Measurements from ENCODE around the gene RAC3.

Gene RAC3

DNA sequence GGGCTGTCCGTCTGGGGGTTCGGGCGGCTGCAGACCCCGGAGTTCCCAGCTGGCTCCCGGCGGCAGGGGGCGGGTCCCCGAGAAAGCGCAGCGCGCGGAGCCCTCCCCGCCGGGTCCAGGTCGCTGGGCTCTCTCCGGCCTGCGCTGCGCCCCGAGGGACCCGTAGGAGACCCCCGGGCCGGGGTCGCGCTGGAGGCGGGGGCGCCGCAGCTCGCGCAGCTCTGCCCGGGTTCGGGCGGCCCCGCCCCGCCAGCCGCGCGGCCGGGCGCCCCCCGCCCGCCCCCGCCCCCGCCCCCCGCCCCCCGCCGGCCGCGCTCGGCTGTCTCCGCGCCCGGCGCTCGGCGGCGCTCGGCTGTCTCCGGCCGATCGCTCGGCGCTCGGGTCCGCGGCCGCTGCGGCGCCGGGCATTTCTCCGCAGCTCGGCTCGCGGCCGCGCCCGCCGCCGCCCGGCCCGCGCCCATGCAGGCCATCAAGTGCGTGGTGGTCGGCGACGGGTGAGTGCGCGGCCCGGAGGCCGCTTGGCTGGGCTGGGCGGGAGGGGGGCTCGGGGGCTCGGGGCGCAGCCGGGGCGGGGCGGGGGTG is at the start of gene RAC3:
Gene RAC3 (plus strand): TSS at position 376 of the 582 bp plus-strand sequence. CDS start 84 bp downstream, at position 460.
- Histone ChIP-seq H3K9ac (ENCODE audit: low read depth, low read length) (peak within 1 kb of the TSS; percentile 72), H3K9me3 (ENCODE audit: insufficient read depth, low read length, severe bottlenecking) (no peaks in the 10 kb centered on the region), H3K4me3 (ENCODE audit: low read depth in 1 of 2, low read length in 2 of 2) (peak within 1 kb of the TSS; percentile 33 to 76; a peak in 3 of 4 replicates), H3K79me2 (ENCODE audit: insufficient read depth, low read length) (peaks cover 14% of the 10 kb centered on the region), H2AFZ (ENCODE audit: low read depth, low read length) (peak within 1 kb of the TSS; percentile 78), H3K36me3 (ENCODE audit: insufficient read depth, low read length) (peaks cover 46% of the 10 kb centered on the region), H3K27ac (ENCODE audit: low read length) (peak within 1 kb of the TSS; percentile 81), H3K4me2 (ENCODE audit: insufficient read depth, low read length) (peak within 1 kb of the TSS; percentile 76), H3K4me1 (ENCODE audit: insufficient read depth, low read length) (peaks cover 39% of the 10 kb centered on the region), H4K20me1 (ENCODE audit: insufficient read depth, low read length) (peaks cover 35% of the 10 kb centered on the region), H3K27me3 (ENCODE audit: insufficient read depth, low read length, poor library complexity) (no peaks in the 10 kb centered on the region)
- DNase-seq (peak; percentile 46), ATAC-seq (ENCODE audit: insufficient read depth, low read depth) (peak; percentile 32)
- no peak for TF ChIP-seq EZH2 (IDR thresholded peaks at IDR 0.05; ENCODE audit: borderline replicate concordance, low read depth, low read length, severe bottlenecking)
- TF ChIP-seq, protein P1, sequence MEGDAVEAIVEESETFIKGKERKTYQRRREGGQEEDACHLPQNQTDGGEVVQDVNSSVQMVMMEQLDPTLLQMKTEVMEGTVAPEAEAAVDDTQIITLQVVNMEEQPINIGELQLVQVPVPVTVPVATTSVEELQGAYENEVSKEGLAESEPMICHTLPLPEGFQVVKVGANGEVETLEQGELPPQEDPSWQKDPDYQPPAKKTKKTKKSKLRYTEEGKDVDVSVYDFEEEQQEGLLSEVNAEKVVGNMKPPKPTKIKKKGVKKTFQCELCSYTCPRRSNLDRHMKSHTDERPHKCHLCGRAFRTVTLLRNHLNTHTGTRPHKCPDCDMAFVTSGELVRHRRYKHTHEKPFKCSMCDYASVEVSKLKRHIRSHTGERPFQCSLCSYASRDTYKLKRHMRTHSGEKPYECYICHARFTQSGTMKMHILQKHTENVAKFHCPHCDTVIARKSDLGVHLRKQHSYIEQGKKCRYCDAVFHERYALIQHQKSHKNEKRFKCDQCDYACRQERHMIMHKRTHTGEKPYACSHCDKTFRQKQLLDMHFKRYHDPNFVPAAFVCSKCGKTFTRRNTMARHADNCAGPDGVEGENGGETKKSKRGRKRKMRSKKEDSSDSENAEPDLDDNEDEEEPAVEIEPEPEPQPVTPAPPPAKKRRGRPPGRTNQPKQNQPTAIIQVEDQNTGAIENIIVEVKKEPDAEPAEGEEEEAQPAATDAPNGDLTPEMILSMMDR (IDR thresholded peaks at IDR 0.05; ENCODE audit: borderline replicate concordance, extremely low read depth, low read length, poor library complexity, severe bottlenecking) = no peak

DNA sequence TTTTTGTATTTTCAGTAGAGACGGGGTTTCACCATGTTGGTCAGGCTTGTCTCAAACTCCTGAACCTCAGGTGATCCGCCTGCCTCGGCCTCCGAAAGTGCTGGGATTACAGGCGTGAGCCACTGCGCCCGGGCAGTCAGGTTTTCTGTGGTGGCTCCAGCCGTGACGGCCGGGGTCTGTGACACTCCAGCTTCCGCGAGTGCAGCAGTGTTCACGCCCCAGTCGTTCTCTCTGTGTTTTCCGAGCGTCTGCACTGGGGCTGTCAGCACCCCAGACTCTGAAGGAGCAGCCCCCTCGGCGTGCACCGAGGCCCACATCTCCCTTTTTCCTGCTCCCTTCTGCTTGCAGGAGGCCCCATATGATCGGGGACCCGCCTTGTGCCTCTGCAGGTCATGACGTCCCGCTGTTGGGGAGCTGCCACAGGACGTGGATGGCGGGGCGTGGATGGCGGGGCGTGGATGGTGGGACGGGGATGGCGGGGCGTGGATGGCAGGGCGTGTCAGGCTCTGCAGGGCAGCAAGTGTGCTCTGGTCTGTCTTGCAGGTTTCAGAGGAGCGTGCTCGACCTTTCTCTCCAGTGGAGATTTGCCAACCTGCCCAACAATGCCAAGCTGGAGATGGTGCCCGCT is 48.4 kb upstream of the RAC3 start:
- Histone ChIP-seq H3K9ac (ENCODE audit: low read depth, low read length) (no peak overlapping the region), H4K20me1 (ENCODE audit: insufficient read depth, low read length) (0 out of 2 replicates have a peak, but pooled peaks cover 8% of the 10 kb centered on the region), H3K4me1 (ENCODE audit: insufficient read depth, low read length) (peaks cover 21% of the 10 kb centered on the region), H3K27me3 (ENCODE audit: insufficient read depth, low read length, poor library complexity) (no peaks in the 10 kb centered on the region), H2AFZ (ENCODE audit: low read depth, low read length) (no peak overlapping the region), H3K4me2 (ENCODE audit: insufficient read depth, low read length) (no peak overlapping the region), H3K4me3 (ENCODE audit: low read depth in 1 of 2, low read length in 2 of 2) (no peak overlapping the region), H3K27ac (ENCODE audit: low read length) (no peak overlapping the region), H3K9me3 (ENCODE audit: insufficient read depth, low read length, severe bottlenecking) (no peaks in the 10 kb centered on the region), H3K79me2 (ENCODE audit: insufficient read depth, low read length) (peaks cover 6% of the 10 kb centered on the region), H3K36me3 (ENCODE audit: insufficient read depth, low read length) (peaks cover 43% of the 10 kb centered on the region)
- no peak for ATAC-seq (ENCODE audit: insufficient read depth, low read depth)
- TF ChIP-seq EZH2 (IDR thresholded peaks at IDR 0.05; ENCODE audit: borderline replicate concordance, low read depth, low read length, severe bottlenecking) = no peak
- TF ChIP-seq, protein P1 (IDR thresholded peaks at IDR 0.05; ENCODE audit: borderline replicate concordance, extremely low read depth, low read length, poor library complexity, severe bottlenecking) = no peak
- no peak for DNase-seq

- TF ChIP-seq EZH2 (IDR thresholded peaks at IDR 0.05; ENCODE audit: borderline replicate concordance, low read depth, low read length, severe bottlenecking) = no peak
- TF ChIP-seq, protein P1 (IDR thresholded peaks at IDR 0.05; ENCODE audit: borderline replicate concordance, extremely low read depth, low read length, poor library complexity, severe bottlenecking) = no peak
- H3K4me1 ChIP-seq (ENCODE audit: insufficient read depth, low read length) = peaks cover 14% of the 10 kb centered on the region
- no peak overlapping the region for H3K4me3 ChIP-seq (ENCODE audit: low read depth in 1 of 2, low read length in 2 of 2)
- no peaks in the 10 kb centered on the region for H3K9me3 ChIP-seq (ENCODE audit: insufficient read depth, low read length, severe bottlenecking)
- no peak overlapping the region for H3K9ac ChIP-seq (ENCODE audit: low read depth, low read length)
- H3K79me2 ChIP-seq (ENCODE audit: insufficient read depth, low read length) = 0 out of 2 replicates have a peak, but pooled peaks cover 3% of the 10 kb centered on the region
- H2AFZ ChIP-seq (ENCODE audit: low read depth, low read length) = no peak overlapping the region
- H3K27me3 ChIP-seq (ENCODE audit: insufficient read depth, low read length, poor library complexity) = no peaks in the 10 kb centered on the region
- ATAC-seq (ENCODE audit: insufficient read depth, low read depth) (no peak), DNase-seq (no peak)
- H3K27ac ChIP-seq (ENCODE audit: low read length) = no peak overlapping the region
- H4K20me1 ChIP-seq (ENCODE audit: insufficient read depth, low read length) = 0 out of 2 replicates have a peak, but pooled peaks cover 8% of the 10 kb centered on the region
- H3K4me2 ChIP-seq (ENCODE audit: insufficient read depth, low read length) = no peak overlapping the region
- peaks cover 43% of the 10 kb centered on the region for H3K36me3 ChIP-seq (ENCODE audit: insufficient read depth, low read length)
Observed at GRCh38 chr17:81983639-81984373, 47.7 kb upstream of the RAC3 start.

Measured in DND-41 (cell line).